PC-9 (cell line): ENCODE measurements around the gene RNU7-1. TPM values are rescaled to one million over a fixed set of nuclear protein-coding genes. Genes with fewer than 3 reads are reported as not detected.

Experiments used
- BruUV-seq: library from RNA; stranded (reverse); fragments of 400-500 nt; replicated peaks from 2 replicates; lab custom pipeline; 2021; lab: Mats Ljungman, UMichigan
- CTCF ChIA-PET: fragments of 300-600 bp; sonication (Branson Sonifier 250); formaldehyde crosslinking; loops from one replicate; lab custom pipeline; 2022; ENCODE audit warnings: antibody characterized with exemption; lab: Charles Lee
- POLR2A ChIA-PET: fragments of 300-600 bp; sonication (Branson Sonifier 250); formaldehyde crosslinking; loops from one replicate; lab custom pipeline; 2022; ENCODE audit warnings: antibody characterized with exemption; ENCODE audit not compliant: unreplicated experiment; lab: Charles Lee
- DNase-seq, 2 experiments: peaks; one replicate each; pipeline versions ENCODE4 v3.0.0 to v3.0.0-alpha.2; 2015 to 2022; ENCODE audit warnings: mixed read lengths in 1 of 2
- H2AFZ ChIP-seq: fragments of 200-600 bp; sonication (generic); 2 replicates; pipeline ENCODE4 v1.8.1; 2017; ENCODE audit warnings: antibody characterized with exemption
- H3F3A ChIP-seq: fragments of 200-600 bp; sonication (generic); 2 replicates; pipeline ENCODE4 v1.8.1; 2017; ENCODE audit warnings: antibody characterized with exemption, mild to moderate bottlenecking, low read depth; ENCODE audit not compliant: insufficient read depth
- H3K27ac ChIP-seq: fragments of 200-600 bp; sonication (generic); 2 replicates; pipeline ENCODE4 v1.6.1; 2016; ENCODE audit warnings: mixed run types
- H3K27me3 ChIP-seq: fragments of 200-600 bp; sonication (generic); 2 replicates; pipeline ENCODE4 v1.6.1; 2016; ENCODE audit warnings: low read depth, mixed run types; ENCODE audit not compliant: insufficient read depth
- H3K36me3 ChIP-seq: fragments of 200-600 bp; sonication (generic); 2 replicates; pipeline ENCODE4 v1.6.1; 2016; ENCODE audit warnings: low read depth, mixed run types
- H3K4me1 ChIP-seq: fragments of 200-600 bp; sonication (generic); replicated peaks from 2 replicates; pipeline ENCODE4 v1.6.1; 2016; ENCODE audit warnings: mixed run types; ENCODE audit not compliant: insufficient read depth
- H3K4me2 ChIP-seq: fragments of 200-600 bp; sonication (generic); 2 replicates; pipeline ENCODE4 v1.6.1; 2017; ENCODE audit warnings: mixed run types
- H3K4me3 ChIP-seq: fragments of 200-600 bp; sonication (generic); 2 replicates; pipeline ENCODE4 v1.6.1; 2016; ENCODE audit warnings: mixed run types
- H3K79me2 ChIP-seq: fragments of 200-600 bp; sonication (generic); 2 replicates; pipeline ENCODE4 v1.6.1; 2017; ENCODE audit warnings: low read depth, mixed run types
- H3K9me2 ChIP-seq: fragments of 200-600 bp; sonication (generic); 2 replicates; pipeline ENCODE4 v1.8.1; 2017; ENCODE audit warnings: mild to moderate bottlenecking; ENCODE audit not compliant: insufficient read depth
- H3K9me3 ChIP-seq: fragments of 200-600 bp; sonication (generic); 2 replicates; pipeline ENCODE4 v1.8.1; 2016; ENCODE audit warnings: low read depth; ENCODE audit not compliant: insufficient read depth
- H4K20me1 ChIP-seq: fragments of 200-600 bp; sonication (generic); 2 replicates; pipeline ENCODE4 v1.8.1; 2017; ENCODE audit not compliant: insufficient read depth
- EZH2 ChIP-seq: fragments of 200-600 bp; sonication (generic); IDR thresholded peaks from 2 replicates; pipeline ENCODE4 v1.8.0; 2017; ENCODE audit warnings: antibody characterized with exemption, low read depth
- intact Hi-C: fragments of 100-400 bp; cut with micrococcal nuclease; formaldehyde crosslinking; loops from one replicate; pipeline ENCODE4 v1.10.0; 2022; ENCODE audit not compliant: unreplicated experiment
- total RNA-seq: library from RNA; stranded (reverse); gene quantifications from 2 replicates; pipeline ENCODE4 v1.2.3, GENCODE V29; 2021
- TF ChIP-seq, protein P1 (sequence below): fragments of 200-600 bp; sonication (generic); conservative IDR thresholded peaks from 2 replicates; pipeline ENCODE4 v1.6.1; 2017; ENCODE audit warnings: mixed run types, antibody characterized with exemption, mild to moderate bottlenecking, moderate library complexity

The RNU7-1 gene
- total RNA-seq, 1 experiment from 2014 or later: not detected

DNA sequence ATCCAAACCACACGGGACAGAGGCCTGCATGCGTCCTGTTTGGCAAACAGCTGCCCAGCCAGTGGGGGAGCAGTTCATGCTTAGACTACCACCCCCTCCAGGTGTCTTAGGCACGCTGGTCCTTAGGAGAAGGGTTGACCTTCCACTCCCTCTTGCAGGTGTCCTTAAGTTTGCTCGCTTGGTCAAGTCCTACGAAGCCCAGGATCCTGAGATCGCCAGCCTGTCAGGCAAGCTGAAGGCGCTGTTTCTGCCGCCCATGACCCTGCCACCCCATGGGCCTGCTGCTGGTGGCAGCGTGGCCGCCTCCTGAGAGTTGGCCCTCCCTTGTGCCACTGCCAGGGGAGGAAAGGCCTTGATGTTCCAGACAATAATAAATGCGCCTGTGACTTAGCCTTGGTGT lies 2.0 kb downstream of the RNU7-1 start:
- Histone ChIP-seq H3K27ac (peak overlapping the region; percentile 69), H3F3A (peaks cover 48% of the 10 kb centered on the region), H3K27me3 (no peaks in the 10 kb centered on the region), H3K36me3 (no peaks in the 10 kb centered on the region), H3K9me2 (no peaks in the 10 kb centered on the region), H3K79me2 (peaks cover 28% of the 10 kb centered on the region; the same call in 1 of the 2 replicates), H3K4me2 (peak overlapping the region; percentile 82), H2AFZ (peak overlapping the region; percentile 79; the same call in 1 of the 2 replicates), H3K4me3 (peak overlapping the region; percentile 67), H3K4me1 (peaks cover 20% of the 10 kb centered on the region), H3K9me3 (no peaks in the 10 kb centered on the region), H4K20me1 (no peaks in the 10 kb centered on the region)
- intact Hi-C loops: loop anchor here (1.0 kb wide), 6 partner anchors 17 to 147 kb away; partner anchors contain the start of genes C1R, CDCA3 and LPCAT3
- POLR2A ChIA-PET: interaction anchor here (0.5 to 3.6 kb wide), 20 partner anchors 14 to 1004 kb away, joined by 3 to 54 read pairs (median 6); partner anchors contain the start of genes C1R, LPCAT3, PTMS and SPSB2
- CTCF ChIA-PET: interaction anchor here (0.6 to 4.4 kb wide), 15 partner anchors 16 to 368 kb away, joined by 3 to 47 read pairs (median 7); partner anchors contain the start of genes C1RL, LPCAT3, SPSB2 and USP5
- DNase-seq: no peak
- no peak for TF ChIP-seq EZH2
- TF ChIP-seq, protein P1, sequence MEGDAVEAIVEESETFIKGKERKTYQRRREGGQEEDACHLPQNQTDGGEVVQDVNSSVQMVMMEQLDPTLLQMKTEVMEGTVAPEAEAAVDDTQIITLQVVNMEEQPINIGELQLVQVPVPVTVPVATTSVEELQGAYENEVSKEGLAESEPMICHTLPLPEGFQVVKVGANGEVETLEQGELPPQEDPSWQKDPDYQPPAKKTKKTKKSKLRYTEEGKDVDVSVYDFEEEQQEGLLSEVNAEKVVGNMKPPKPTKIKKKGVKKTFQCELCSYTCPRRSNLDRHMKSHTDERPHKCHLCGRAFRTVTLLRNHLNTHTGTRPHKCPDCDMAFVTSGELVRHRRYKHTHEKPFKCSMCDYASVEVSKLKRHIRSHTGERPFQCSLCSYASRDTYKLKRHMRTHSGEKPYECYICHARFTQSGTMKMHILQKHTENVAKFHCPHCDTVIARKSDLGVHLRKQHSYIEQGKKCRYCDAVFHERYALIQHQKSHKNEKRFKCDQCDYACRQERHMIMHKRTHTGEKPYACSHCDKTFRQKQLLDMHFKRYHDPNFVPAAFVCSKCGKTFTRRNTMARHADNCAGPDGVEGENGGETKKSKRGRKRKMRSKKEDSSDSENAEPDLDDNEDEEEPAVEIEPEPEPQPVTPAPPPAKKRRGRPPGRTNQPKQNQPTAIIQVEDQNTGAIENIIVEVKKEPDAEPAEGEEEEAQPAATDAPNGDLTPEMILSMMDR: no peak
- BruUV-seq: no TSS peak

GRCh38 chr12:6946033-6946919 lies 2.7 kb downstream of the RNU7-1 start:
- DNase-seq: peak; percentile 98 to 100
- no peak for TF ChIP-seq EZH2
- TF ChIP-seq, protein P1: 0 out of 2 replicates have a peak, but pooled peaks have one; percentile 26
- H3K27ac ChIP-seq: peak overlapping the region; percentile 69
- H4K20me1 ChIP-seq: no peaks in the 10 kb centered on the region
- peak overlapping the region; percentile 82 for H2AFZ ChIP-seq
- peaks cover 20% of the 10 kb centered on the region for H3K4me1 ChIP-seq
- peak overlapping the region; percentile 82 for H3K4me2 ChIP-seq
- H3K9me2 ChIP-seq: no peaks in the 10 kb centered on the region
- H3K36me3 ChIP-seq: no peaks in the 10 kb centered on the region
- no peaks in the 10 kb centered on the region for H3K9me3 ChIP-seq
- no peaks in the 10 kb centered on the region for H3K27me3 ChIP-seq
- peak overlapping the region; percentile 67 for H3K4me3 ChIP-seq
- CTCF ChIA-PET: interaction anchor here (0.6 to 4.4 kb wide), 13 partner anchors 15 to 368 kb away, joined by 3 to 47 read pairs (median 6); partner anchors contain the start of genes LPCAT3, SPSB2 and USP5
- intact Hi-C loops: loop anchor here (1.0 kb wide), 6 partner anchors 16 to 146 kb away; partner anchors contain the start of genes C1R, CDCA3 and LPCAT3
- POLR2A ChIA-PET: interaction anchor here (0.5 to 3.6 kb wide), 31 partner anchors 13 to 1444 kb away, joined by 3 to 54 read pairs (median 6); partner anchors contain the start of genes C1R, CLSTN3, LPAR5 and LPCAT3
- H3F3A ChIP-seq: peaks cover 44% of the 10 kb centered on the region
- no TSS peak for BruUV-seq
- H3K79me2 ChIP-seq: peaks cover 28% of the 10 kb centered on the region; the same call in 1 of the 2 replicates

DNA sequence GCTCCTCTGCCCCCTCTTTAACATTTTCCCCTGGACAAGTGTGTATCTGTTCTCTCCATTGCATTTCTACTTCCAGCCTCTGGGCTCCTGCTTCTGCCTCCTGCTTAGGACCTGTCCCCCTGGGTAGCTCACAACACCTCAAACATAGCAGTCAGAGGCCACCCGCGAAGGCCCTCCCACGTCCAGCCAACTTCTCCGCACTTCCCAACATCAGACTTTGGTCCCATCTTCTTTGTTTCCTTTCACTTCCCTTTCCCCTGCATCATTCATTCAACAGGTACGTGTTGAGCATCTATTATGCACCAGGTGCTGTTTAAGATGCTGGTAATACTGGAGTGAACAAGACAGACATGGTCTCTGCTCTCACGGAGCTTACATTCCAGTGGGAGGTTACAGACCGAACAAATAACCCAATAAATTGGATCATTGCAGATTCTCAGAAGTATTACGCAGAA lies 3.3 kb downstream of the RNU7-1 start:
- POLR2A ChIA-PET: interaction anchor here (0.5 to 1.5 kb wide), 5 partner anchors 74 to 839 kb away, joined by 3 to 16 read pairs (median 7); partner anchors contain the start of genes CLSTN3 and SPSB2
- intact Hi-C loops: loop anchor here (1.0 kb wide), 6 partner anchors 15 to 145 kb away; partner anchors contain the start of genes C1R, CDCA3 and LPCAT3

More for the DNA sequence above, 3.3 kb downstream of the RNU7-1 start:
- H3K79me2 ChIP-seq: peaks cover 28% of the 10 kb centered on the region; the same call in 1 of the 2 replicates
- CTCF ChIA-PET: interaction anchor here (0.5 to 4.4 kb wide), 7 partner anchors 15 to 161 kb away, joined by 4 to 47 read pairs (median 9); partner anchors contain the start of genes LPCAT3 and SPSB2
- TF ChIP-seq, protein P1: 0 out of 2 replicates have a peak, but pooled peaks have one; percentile 6
- TF ChIP-seq EZH2: no peak
- no peaks in the 10 kb centered on the region for H3K9me3 ChIP-seq
- no peak overlapping the region for H3K27ac ChIP-seq
- H3K4me2 ChIP-seq: peak overlapping the region; percentile 82
- H3K9me2 ChIP-seq: no peaks in the 10 kb centered on the region
- no peaks in the 10 kb centered on the region for H4K20me1 ChIP-seq
- peak overlapping the region; percentile 67 for H3K4me3 ChIP-seq
- peaks cover 20% of the 10 kb centered on the region for H3K4me1 ChIP-seq
- DNase-seq: no peak
- H3F3A ChIP-seq: peaks cover 44% of the 10 kb centered on the region
- BruUV-seq: no TSS peak
- no peaks in the 10 kb centered on the region for H3K27me3 ChIP-seq
- peak overlapping the region; percentile 82 for H2AFZ ChIP-seq
- H3K36me3 ChIP-seq: no peaks in the 10 kb centered on the region
